H1 (cell line): ENCODE results near the gene PHYH. TPM values are rescaled to one million over a fixed set of nuclear protein-coding genes. Genes with fewer than 3 reads are reported as not detected.

ENCODE experiments used
- E2F6 ChIP-seq: IDR thresholded peaks from 2 replicates; pipeline ENCODE4 v1.6.1; 2012; ENCODE audit warnings: inconsistent platforms
- USF2 ChIP-seq: IDR thresholded peaks from 2 replicates; pipeline ENCODE4 v1.6.1; 2011; ENCODE audit warnings: low read length, improper control_type of control experiment
- polyA plus RNA-seq, 7 experiments: library from polyadenylated mRNA; depleted of rRNA in 3 of 7; stranded (reverse) in 5 of 7; unstranded in 2 of 7; fragments of >200 nt in 5 of 7; fragments of 200-250 nt in 2 of 7; gene quantifications; 1 replicate in 5 of 7; 2 replicates in 1 of 7; 4 replicates in 1 of 7; pipeline versions ENCODE4 v1.2.1 to v1.2.3, GENCODE V29; 2011 to 2013; ENCODE audit warnings: missing spikeins in 2 of 7, mixed read lengths in 2 of 7
- total RNA-seq: library from RNA; stranded (reverse); fragmentation: NEBNext Ultra II Directional; extraction: Animal tissue kit (Norgen Biotek cat#: 25700); gene quantifications from 2 replicates; pipeline ENCODE4 v1.2.1, GENCODE V29; 2021

The PHYH gene
- total and polyA plus RNA-seq, 2 of the 8 experiments (the other 6 are each of a cell fraction or from before 2014, with no cell fraction given), result 22.0 to 22.7 TPM

GRCh38 chr10:13296476-13296875, 3.4 kb downstream of the PHYH start (continued):
- no peak for TF ChIP-seq USF2
- TF ChIP-seq E2F6, result no peak
- TF ChIP-seq, all 59 proteins: peak for 0
